WTC11 (cell line): ENCODE data around the gene SRMS. TPM values are rescaled to one million over a fixed set of nuclear protein-coding genes. Genes with fewer than 3 reads are reported as not detected.

Source experiments
- ATAC-seq: fragments of 200-7000 bp; cut with Tn5 transposase; 2 replicates; pipeline ENCODE4 v1.10.0; 2021; ENCODE audit warnings: mild to moderate bottlenecking, moderate library complexity
- CTCF ChIA-PET: fragments of 300-600 bp; sonication (Branson Sonifier 250); formaldehyde crosslinking; loops from one replicate; lab custom pipeline; 2021; ENCODE audit warnings: antibody characterized with exemption; lab: Charles Lee
- POLR2A ChIA-PET: fragments of 350-600 bp; sonication (Branson Sonifier 250); formaldehyde crosslinking; loops from one replicate; lab custom pipeline; 2021; ENCODE audit warnings: antibody characterized with exemption; lab: Charles Lee
- DNase-seq: peaks from one replicate; pipeline ENCODE4 v3.0.0; 2021; ENCODE audit warnings: low spot score
- H3K27ac Mint-ChIP-seq: 2 replicates; pipeline ENCODE4 v1.8.0; 2021; ENCODE audit warnings: mixed read lengths
- H3K27me3 Mint-ChIP-seq: 2 replicates; pipeline ENCODE4 v1.8.0; 2021; ENCODE audit warnings: low read depth, mild to moderate bottlenecking, moderate library complexity, mixed read lengths
- H3K36me3 Mint-ChIP-seq: 2 replicates; pipeline ENCODE4 v1.8.0; 2021; ENCODE audit warnings: mixed read lengths
- H3K4me1 Mint-ChIP-seq: 2 replicates; pipeline ENCODE4 v1.8.0; 2022; ENCODE audit warnings: mixed read lengths
- H3K4me3 Mint-ChIP-seq: 2 replicates; pipeline ENCODE4 v1.8.0; 2021; ENCODE audit warnings: mild to moderate bottlenecking, moderate library complexity, mixed read lengths
- H3K9me3 Mint-ChIP-seq: 2 replicates; pipeline ENCODE4 v1.8.0; 2021; ENCODE audit warnings: mixed read lengths
- CREB1 ChIP-seq: sonication (generic); formaldehyde crosslinking; IDR thresholded peaks from 2 replicates; pipeline ENCODE4 v1.8.0; 2023; ENCODE audit warnings: mild to moderate bottlenecking, missing genetic modification reagents
- ELF4 ChIP-seq: sonication (generic); formaldehyde crosslinking; IDR thresholded peaks from 2 replicates; pipeline ENCODE4 v1.8.1; 2022; ENCODE audit warnings: low read depth, mild to moderate bottlenecking, moderate library complexity, missing genetic modification reagents
- FOXP4 ChIP-seq: sonication (generic); formaldehyde crosslinking; IDR thresholded peaks from 2 replicates; pipeline ENCODE4 v1.8.0; 2022; ENCODE audit warnings: mild to moderate bottlenecking, missing genetic modification reagents
- NFYB ChIP-seq: sonication (generic); formaldehyde crosslinking; conservative IDR thresholded peaks from 2 replicates; pipeline ENCODE4 v1.8.0; 2022; ENCODE audit warnings: low read depth, missing genetic modification reagents
- PRDM15 ChIP-seq: sonication (generic); formaldehyde crosslinking; IDR thresholded peaks from 2 replicates; pipeline ENCODE4 v1.8.0; 2022; ENCODE audit warnings: missing genetic modification reagents
- PREB ChIP-seq: sonication (generic); formaldehyde crosslinking; IDR thresholded peaks from 2 replicates; pipeline ENCODE4 v1.8.1; 2022; ENCODE audit warnings: mild to moderate bottlenecking, missing genetic modification reagents, moderate library complexity, borderline replicate concordance
- TEAD1 ChIP-seq: sonication (generic); formaldehyde crosslinking; IDR thresholded peaks from 2 replicates; pipeline ENCODE4 v1.8.0; 2022; ENCODE audit warnings: mild to moderate bottlenecking, missing genetic modification reagents
- ZNF232 ChIP-seq: sonication (generic); formaldehyde crosslinking; IDR thresholded peaks from 2 replicates; pipeline ENCODE4 v1.8.0; 2022; ENCODE audit warnings: mild to moderate bottlenecking, missing genetic modification reagents
- ZNF396 ChIP-seq: fragments of 250-450 bp; sonication (Bioruptor Pico); IDR thresholded peaks from 2 replicates; pipeline ENCODE4 v1.8.0; 2021; ENCODE audit warnings: mild to moderate bottlenecking, moderate library complexity, borderline replicate concordance
- ZNF425 ChIP-seq: fragments of 250-450 bp; sonication (Bioruptor Pico); conservative IDR thresholded peaks from 2 replicates; pipeline ENCODE4 v1.9.0; 2021; ENCODE audit warnings: mild to moderate bottlenecking
- ZNF512 ChIP-seq: sonication (generic); formaldehyde crosslinking; IDR thresholded peaks from 2 replicates; pipeline ENCODE4 v1.8.1; 2022; ENCODE audit warnings: missing genetic modification reagents, borderline replicate concordance
- total RNA-seq: library from RNA; stranded (reverse); gene quantifications from 3 replicates; pipeline ENCODE4 v1.2.3, GENCODE V29; 2021

The SRMS gene
- total RNA-seq, 1 experiment from 2014 or later, result 0.26 TPM

GRCh38 chr20:63508072-63508768 is 39.3 kb downstream of the SRMS start:
- no peak for DNase-seq
- peaks cover 27% of the 10 kb centered on the region for H3K27me3 Mint-ChIP-seq
- CTCF ChIA-PET, result interaction anchor here (0.6 to 2.2 kb wide), 3 partner anchors 11 to 675 kb away, joined by 3 to 6 read pairs (median 3); no protein-coding TSS in a partner anchor
- no peak overlapping the region for H3K27ac Mint-ChIP-seq
- POLR2A ChIA-PET, result interaction anchor here (0.6 to 0.7 kb wide), 2 partner anchors 28 to 231 kb away, joined by 3 to 5 read pairs; no protein-coding TSS in a partner anchor
- H3K36me3 Mint-ChIP-seq, result 0 out of 2 replicates have a peak, but pooled peaks cover 2% of the 10 kb centered on the region
- no peak overlapping the region for H3K4me3 Mint-ChIP-seq
- H3K9me3 Mint-ChIP-seq, result peaks cover 10% of the 10 kb centered on the region
- ATAC-seq, result no peak
- no peak for TF ChIP-seq ZNF232 (CRISPR knock-in tag)
- TF ChIP-seq ZNF425 (CRISPR knock-in tag), result no peak
- no peak for TF ChIP-seq PREB (CRISPR knock-in tag)
- H3K4me1 Mint-ChIP-seq, result no peaks in the 10 kb centered on the region

GRCh38 chr20:63507083-63507743 is 40.3 kb downstream of the SRMS start:
- Mint-ChIP-seq H3K4me3 (no peak overlapping the region), H3K4me1 (no peaks in the 10 kb centered on the region), H3K36me3 (0 out of 2 replicates have a peak, but pooled peaks cover 2% of the 10 kb centered on the region), H3K27me3 (peaks cover 22% of the 10 kb centered on the region), H3K27ac (no peak overlapping the region), H3K9me3 (peaks cover 10% of the 10 kb centered on the region)
- ATAC-seq, result no peak
- DNase-seq, result no peak
- ChIA-PET CTCF (interaction anchor here (1.2 to 2.2 kb wide), 2 partner anchors 11 to 30 kb away, joined by 3 to 6 read pairs; partner anchors contain the start of gene PTK6), POLR2A (no interaction called here)
- TF ChIP-seq ZNF512 (CRISPR knock-in tag) (no peak), TEAD1 (no peak), PREB (CRISPR knock-in tag) (no peak), ELF4 (CRISPR knock-in tag) (no peak), ZNF396 (CRISPR knock-in tag) (no peak), CREB1 (CRISPR knock-in tag) (no peak)

- H3K4me1 Mint-ChIP-seq, result no peaks in the 10 kb centered on the region; the same call in 1 of the 2 replicates
- peaks cover 27% of the 10 kb centered on the region for H3K27me3 Mint-ChIP-seq
- POLR2A ChIA-PET, result interaction anchor here (1.4 kb wide), 1 partner anchor 15 kb away, joined by 3 read pairs; the partner anchor contains the start of gene PPDPF
- 0 out of 2 replicates have a peak, but pooled peaks cover 2% of the 10 kb centered on the region for H3K36me3 Mint-ChIP-seq
- H3K27ac Mint-ChIP-seq, result no peak overlapping the region
- DNase-seq (no peak), ATAC-seq (no peak)
- no peak overlapping the region for H3K4me3 Mint-ChIP-seq
- CTCF ChIA-PET, result interaction anchor here (0.9 to 2.4 kb wide), 2 partner anchors 9 to 15 kb away, joined by 3 to 9 read pairs; partner anchors contain the start of gene PPDPF
- H3K9me3 Mint-ChIP-seq, result peaks cover 10% of the 10 kb centered on the region
- no peak for TF ChIP-seq NFYB (CRISPR knock-in tag)
- TF ChIP-seq PRDM15, result no peak
- no peak for TF ChIP-seq FOXP4 (CRISPR knock-in tag)
Measured at GRCh38 chr20:63505723-63506122, 41.8 kb downstream of the SRMS start.
